Fibroblast of skin of left biceps (primary cell): ENCODE measurements around the gene EFEMP2.

Experiments used
- DNase-seq, 2 experiments: peaks; one replicate each; pipeline ENCODE4 v3.0.0-alpha.2; 2013; ENCODE audit warnings: low read depth in 2 of 2

EFEMP2 gene

GRCh38 chr11:65885231-65885630, 12.6 kb upstream of the EFEMP2 start:
- no peak for DNase-seq

- no peak for DNase-seq
These were observed 12.1 kb upstream of the EFEMP2 start for GRCh38 chr11:65884716-65885092.

- no peak for DNase-seq
These were observed 11.5 kb upstream of the EFEMP2 start for GRCh38 chr11:65883786-65884715.

GRCh38 chr11:65883058-65883761, 10.6 kb upstream of the EFEMP2 start:
- no peak for DNase-seq

GRCh38 chr11:65882120-65883057, 9.8 kb upstream of the EFEMP2 start:
- DNase-seq: no peak

- DNase-seq: no peak
These were observed 8.3 kb upstream of the EFEMP2 start for GRCh38 chr11:65880844-65881421.

- no peak for DNase-seq
These were observed 7.4 kb upstream of the EFEMP2 start for GRCh38 chr11:65880027-65880426.

GRCh38 chr11:65879617-65880016, 7.0 kb upstream of the EFEMP2 start, which contains the start of gene CTSW:
CTSW (plus strand) TSS chr11:65879837; CDS start chr11:65879855, 18 bp downstream.
- no peak for DNase-seq

GRCh38 chr11:65873318-65874156, 937 bp upstream of the EFEMP2 start:
- peak; percentile 75 for DNase-seq

- DNase-seq: no peak
These were observed 620 bp downstream of the EFEMP2 start for GRCh38 chr11:65871811-65872548.

- no peak for DNase-seq
These were observed 1.6 kb downstream of the EFEMP2 start for GRCh38 chr11:65870706-65871681.

- DNase-seq: no peak
These were observed 2.3 kb downstream of the EFEMP2 start for GRCh38 chr11:65870307-65870658.

GRCh38 chr11:65869643-65870306, 2.8 kb downstream of the EFEMP2 start:
- DNase-seq: no peak

- DNase-seq: no peak
These were observed 3.7 kb downstream of the EFEMP2 start for GRCh38 chr11:65868907-65869306.

- DNase-seq: no peak
These were observed 4.4 kb downstream of the EFEMP2 start for GRCh38 chr11:65868076-65868667.

GRCh38 chr11:65867284-65868071, 5.1 kb downstream of the EFEMP2 start:
- DNase-seq: no peak
